ENCODE measurements around the gene AK8. TPM values are rescaled to one million over a fixed set of nuclear protein-coding genes. Genes with fewer than 3 reads are reported as not detected.

AK8 gene
- total and polyA plus RNA-seq, 9 of the 15 experiments (the other 6 are each of a cell fraction or from before 2014, with no cell fraction given): 0.06 to 0.37 TPM; not detected in 7

DNA sequence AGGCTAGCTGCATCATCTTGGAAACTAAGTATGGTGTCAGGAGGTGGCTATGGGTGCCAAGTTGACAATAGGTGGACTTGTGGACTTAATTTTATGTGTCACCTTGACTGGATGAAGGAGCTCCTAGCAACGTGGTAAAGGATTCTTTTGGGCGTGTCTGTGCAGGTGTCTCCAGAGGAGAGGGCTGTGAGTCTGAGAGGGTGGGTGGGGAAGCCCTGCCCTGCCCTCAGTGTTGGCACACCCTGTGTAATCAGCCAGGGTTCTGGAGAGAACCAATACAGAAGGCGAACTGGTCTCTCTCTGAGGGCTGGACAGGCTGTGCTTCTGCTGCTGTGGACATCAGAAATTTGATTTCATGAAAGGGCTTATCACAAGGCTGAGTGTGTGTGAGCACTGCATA lies 146.9 kb downstream of the AK8 start (continued):
- TF ChIP-seq CREB3 (tag; conservative IDR thresholded peaks at IDR 0.05; ENCODE audit: low read depth) (no peak), ZNF644 (tag; IDR thresholded peaks at IDR 0.05; ENCODE audit: low read depth) (no peak), ZNF766 (CRISPR knock-in tag; conservative IDR thresholded peaks at IDR 0.05) (no peak)

GRCh38 chr9:132730054-132731033 lies 147.7 kb downstream of the AK8 start:
- no peaks in the 10 kb centered on the region for H3K4me1 ChIP-seq (replicated peaks in 1 of 2; ENCODE audit: control insufficient read depth in 2 of 2, insufficient read depth in 2 of 2, low read length in 2 of 2)
- H3K36me3 ChIP-seq (ENCODE audit: control insufficient read depth, insufficient read depth, low read length): no peaks in the 10 kb centered on the region
- DNase-seq (ENCODE audit: extremely low read depth in 1 of 4, low spot score in 3 of 4): no peak
- peaks cover 5% of the 10 kb centered on the region for H3K9me1 ChIP-seq (ENCODE audit: control insufficient read depth, insufficient read depth, low read length)
- H3K4me2 ChIP-seq (ENCODE audit: insufficient read depth, low read length): no peak overlapping the region
- H2AFZ ChIP-seq (ENCODE audit: low read depth, low read length): no peak overlapping the region
- no peak for FAIRE-seq
- H4K20me1 ChIP-seq (replicated peaks; ENCODE audit: control insufficient read depth, insufficient read depth, low read length): 0 out of 2 replicates have a peak, but pooled peaks cover 3% of the 10 kb centered on the region
- no peak for TF ChIP-seq ZKSCAN1 (IDR thresholded peaks at IDR 0.05; ENCODE audit: low read depth, low read length)
- no peak for TF ChIP-seq NR4A1 (CRISPR knock-in tag; IDR thresholded peaks at IDR 0.05)
- no peak for TF ChIP-seq NR4A1 (tag; IDR thresholded peaks at IDR 0.05)
- no peak for TF ChIP-seq COPS2 (conservative IDR thresholded peaks at IDR 0.05)
- no peak for TF ChIP-seq SMARCE1 (IDR thresholded peaks at IDR 0.05)
- TF ChIP-seq NFIX (CRISPR knock-in tag; IDR thresholded peaks at IDR 0.05; ENCODE audit: low read depth): no peak
- no peak for TF ChIP-seq HNRNPH1 (optimal IDR thresholded peaks at IDR 0.05; ENCODE audit: low read depth, low read length)
- TF ChIP-seq ATF3 (IDR thresholded peaks at IDR 0.05): no peak
- no peak for TF ChIP-seq ATF3 (CRISPR knock-in tag; conservative IDR thresholded peaks at IDR 0.05)
- no peak for TF ChIP-seq CHAMP1 (IDR thresholded peaks at IDR 0.05)
- TF ChIP-seq TBL1XR1 (IDR thresholded peaks at IDR 0.05; ENCODE audit: low read length in 2 of 2): no peak
- POLR2A ChIA-PET: interaction anchor here (0.5 kb wide), 1 partner anchor 112 kb away, joined by 3 read pairs; no protein-coding TSS in a partner anchor
- H3K4me3 ChIP-seq: no peak overlapping the region
- H3K9ac ChIP-seq (ENCODE audit: insufficient read depth in 1 of 2, low read depth in 2 of 2, low read length in 2 of 2): no peak overlapping the region
- H3K27me3 ChIP-seq (ENCODE audit: control insufficient read depth in 2 of 2, insufficient read depth in 2 of 2, low read length in 2 of 2): peaks cover 35 to 83% of the 10 kb centered on the region in 2 experiments
- no peaks in the 10 kb centered on the region for H3K79me2 ChIP-seq (ENCODE audit: control insufficient read depth, insufficient read depth, low read length)
- in situ Hi-C loops (cut with MboI) (no loop called here), intact Hi-C loops (cut with micrococcal nuclease) (no loop called here)
- no peak for ATAC-seq
- CTCF ChIA-PET (ENCODE audit: low intra/inter-chr PET ratio): no interaction called here
- H3K27ac ChIP-seq (ENCODE audit: extremely low read depth, low read depth, low read length): no peak overlapping the region
- no peaks in the 10 kb centered on the region for H3K9me3 ChIP-seq (replicated peaks; ENCODE audit: control insufficient read depth, insufficient read depth, low read depth, low read length)
- no TSS peak for BruUV-seq (replicated peaks)
- 9% methylated on average over 16 of the region's 16 CpGs for WGBS (ENCODE audit: insufficient coverage, low coverage, missing lambda C conversion rate)

Data from K562 (cell line).